Esophagus mucosa (tissue), 1 donor: ENCODE results near the gene PRR12. TPM values are rescaled to one million over a fixed set of nuclear protein-coding genes. Genes with fewer than 3 reads are reported as not detected.

ENCODE experiments used
- ATAC-seq: fragments of 200-7000 bp; cut with Tn5 transposase; one replicate; pipeline ENCODE4 v1.9.1; 2020
- total RNA-seq: library from RNA; stranded (reverse); gene quantifications from one replicate; pipeline ENCODE4 v1.2.4, GENCODE V29; 2023
- donor health status: DM: yes; HTN: yes; CAD: no.

The PRR12 gene
- total RNA-seq, result 11.7 TPM

DNA sequence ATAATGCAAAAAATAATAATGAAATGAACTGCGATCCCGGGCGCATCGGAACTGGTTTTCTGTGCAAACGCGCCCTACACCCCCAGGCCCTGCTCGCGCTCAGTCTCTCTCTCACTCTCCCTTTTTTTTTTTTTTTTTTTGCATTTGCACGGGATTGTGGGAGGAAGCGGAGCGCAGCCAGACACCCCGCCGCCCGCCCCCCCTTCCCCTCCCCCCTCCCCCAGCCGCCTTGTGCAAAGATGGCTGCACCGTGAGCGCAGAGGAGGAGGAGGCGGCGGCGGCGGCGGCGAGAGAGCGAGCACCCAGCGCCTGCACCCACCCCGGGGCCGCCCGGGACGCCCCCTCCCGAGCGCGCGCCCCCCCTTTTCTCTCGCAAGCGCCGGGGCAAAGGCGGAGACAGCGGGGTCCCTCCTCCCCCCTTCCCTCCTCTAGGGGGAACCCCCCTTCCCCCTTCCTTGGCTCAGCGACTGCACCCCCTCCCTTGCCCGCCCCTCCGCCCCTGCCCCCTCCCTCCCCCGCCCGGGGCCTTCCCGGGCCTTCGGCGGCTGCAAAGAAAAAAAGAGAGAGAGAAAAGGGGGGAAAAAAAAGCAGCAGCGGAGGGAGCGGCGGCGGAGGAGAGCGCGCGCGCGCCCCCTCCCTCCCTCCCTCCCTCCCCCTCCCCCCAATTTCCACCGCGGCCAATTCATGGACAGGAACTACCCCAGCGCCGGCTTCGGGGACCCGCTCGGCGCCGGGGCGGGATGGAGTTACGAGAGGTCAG lies at the start of gene PRR12:
PRR12 (plus strand) TSS at position 212 of the 760 bp plus-strand sequence; CDS start at position 685, 473 bp downstream.
- peak; percentile 42 for ATAC-seq

DNA sequence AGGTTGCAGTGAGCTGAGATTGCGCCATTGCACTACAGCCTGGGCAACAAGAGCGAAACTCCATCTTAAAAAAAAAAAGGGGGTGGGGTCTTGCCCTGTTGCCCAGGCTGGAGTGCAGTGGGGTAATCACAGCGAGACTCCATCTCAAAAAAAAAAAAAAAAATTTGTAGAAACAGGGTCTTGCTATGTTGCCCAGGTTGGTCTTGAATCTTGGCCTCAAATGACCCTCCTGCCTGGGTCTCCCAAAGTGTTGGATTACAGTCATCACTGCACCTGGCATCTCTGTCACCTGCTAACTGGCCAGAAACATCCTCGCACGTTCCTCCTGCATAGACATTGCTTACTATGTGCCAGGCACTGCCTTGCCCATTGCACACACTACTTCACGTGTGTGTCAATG lies 49.1 kb upstream of the PRR12 start:
- no peak for ATAC-seq

GRCh38 chr19:49542446-49542845 lies 48.5 kb upstream of the PRR12 start:
- no peak for ATAC-seq

DNA sequence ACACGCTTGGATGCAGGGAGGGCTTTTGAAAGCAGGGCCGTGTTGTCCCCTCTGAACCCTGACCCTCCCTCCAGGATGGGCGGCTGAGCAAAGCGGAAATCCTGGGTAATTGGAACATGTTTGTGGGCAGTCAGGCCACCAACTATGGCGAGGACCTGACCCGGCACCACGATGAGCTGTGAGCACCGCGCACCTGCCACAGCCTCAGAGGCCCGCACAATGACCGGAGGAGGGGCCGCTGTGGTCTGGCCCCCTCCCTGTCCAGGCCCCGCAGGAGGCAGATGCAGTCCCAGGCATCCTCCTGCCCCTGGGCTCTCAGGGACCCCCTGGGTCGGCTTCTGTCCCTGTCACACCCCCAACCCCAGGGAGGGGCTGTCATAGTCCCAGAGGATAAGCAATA lies 48.0 kb upstream of the PRR12 start:
- peak; percentile 26 for ATAC-seq

DNA sequence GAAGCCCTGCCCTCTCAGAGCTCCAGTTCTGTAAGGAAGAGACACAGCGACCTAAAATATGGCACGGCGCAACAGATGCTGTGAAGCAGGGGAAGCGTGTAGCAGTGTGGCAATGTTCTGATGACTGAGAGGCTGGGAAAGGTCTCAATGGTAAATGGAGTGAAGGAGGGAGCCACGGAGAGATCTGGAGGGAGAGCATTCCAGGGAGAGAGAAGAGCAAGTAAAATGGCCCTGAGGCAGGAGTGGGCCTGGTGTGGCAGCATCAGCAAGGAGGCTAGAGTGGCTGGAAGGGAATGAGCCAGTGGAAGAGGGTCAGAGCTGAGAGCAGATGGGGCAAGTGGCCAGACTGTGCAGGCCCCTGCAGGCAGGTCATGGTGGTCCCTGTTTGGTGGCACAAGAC lies 46.8 kb upstream of the PRR12 start:
- ATAC-seq, result no peak

GRCh38 chr19:49546825-49547565 lies 44.0 kb upstream of the PRR12 start:
- ATAC-seq, result peak; percentile 68

- ATAC-seq, result no peak
Measured at GRCh38 chr19:49549045-49549444, 41.9 kb upstream of the PRR12 start.

- no peak for ATAC-seq
Measured at GRCh38 chr19:49551531-49551930, 39.5 kb upstream of the PRR12 start.

DNA sequence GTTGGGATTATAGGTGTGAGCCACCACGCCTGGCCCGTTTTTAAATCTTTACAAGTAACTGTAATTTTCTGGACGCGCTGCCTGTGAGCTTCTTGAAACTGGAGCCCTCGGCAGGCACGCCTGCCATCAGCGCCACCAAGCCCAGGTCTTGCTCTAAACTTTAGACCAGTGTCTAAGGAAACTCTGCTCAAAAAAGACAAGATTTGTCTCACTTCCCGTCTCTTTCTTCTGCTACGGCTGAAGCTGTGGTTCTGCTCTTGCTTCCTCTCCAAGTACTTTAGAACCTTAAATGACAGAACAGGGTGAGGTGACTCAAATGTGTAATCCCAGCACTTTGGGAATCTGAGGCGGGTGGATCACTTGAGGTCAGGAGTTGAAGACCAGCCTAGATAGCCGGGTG lies 38.2 kb upstream of the PRR12 start:
- no peak for ATAC-seq

DNA sequence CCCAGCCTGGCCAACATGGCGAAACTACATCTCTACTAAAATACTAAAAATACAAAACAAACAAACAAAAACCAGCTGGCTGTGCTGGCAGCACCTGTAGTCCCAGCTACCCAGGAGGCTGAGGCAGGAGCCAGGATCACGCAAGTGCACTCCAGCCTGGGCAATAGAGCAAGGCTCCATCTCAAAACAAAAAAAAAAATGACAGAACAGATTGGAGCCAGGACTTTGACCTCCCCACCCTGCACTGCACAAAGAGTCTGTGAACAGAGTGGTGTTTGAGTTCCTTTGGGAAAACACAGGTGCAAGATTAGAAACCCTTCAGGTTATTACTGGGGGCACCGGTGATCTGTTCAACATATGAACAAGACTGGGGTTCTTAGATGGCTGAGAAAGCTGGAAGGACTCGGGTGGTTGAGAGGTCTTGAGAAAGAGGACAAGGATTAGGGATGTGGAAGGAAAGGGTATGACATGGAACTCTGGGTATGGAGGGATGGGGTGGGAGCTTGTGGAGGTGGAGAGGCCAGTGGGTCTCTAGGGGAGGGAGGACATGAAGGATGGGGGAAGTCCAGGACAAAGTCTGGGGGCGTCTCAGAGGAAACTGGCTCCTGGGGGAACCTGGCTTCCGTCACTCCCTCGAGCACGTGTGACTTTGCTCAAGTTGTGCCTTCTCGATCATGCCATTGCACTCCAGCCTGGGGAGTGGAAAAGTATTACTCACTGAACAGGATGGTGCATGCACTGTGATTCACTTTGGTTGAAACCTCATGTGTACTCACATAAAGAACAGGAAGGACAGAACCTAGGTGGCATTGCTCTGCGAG lies 37.3 kb upstream of the PRR12 start:
- peak; percentile 94 for ATAC-seq

DNA sequence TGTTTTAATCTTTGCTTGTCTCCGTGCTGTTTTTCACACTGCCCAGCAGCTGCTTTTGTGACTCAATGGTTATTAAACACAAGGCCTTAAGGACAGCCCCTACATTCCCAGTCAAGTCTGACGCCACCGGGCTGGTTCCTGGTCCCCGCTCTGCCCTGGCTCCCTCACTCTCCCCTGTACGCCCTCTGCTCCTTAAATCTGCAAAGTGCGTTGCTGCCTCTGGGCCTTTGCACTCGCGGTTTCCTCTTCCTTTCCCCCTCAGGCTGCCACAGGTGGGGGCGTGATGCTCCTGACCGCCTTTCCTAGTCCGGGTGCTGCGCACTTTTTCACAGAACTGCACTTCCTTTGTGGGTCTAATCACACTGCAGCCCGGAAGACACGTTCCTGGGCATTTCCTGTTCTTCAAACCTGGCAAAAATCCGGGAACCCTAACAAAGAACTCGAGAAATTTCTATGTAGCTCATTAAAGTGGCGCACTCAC lies 36.2 kb upstream of the PRR12 start:
- ATAC-seq, result peak; percentile 76

GRCh38 chr19:49555600-49556411 lies 35.2 kb upstream of the PRR12 start:
- ATAC-seq, result peak; percentile 6

DNA sequence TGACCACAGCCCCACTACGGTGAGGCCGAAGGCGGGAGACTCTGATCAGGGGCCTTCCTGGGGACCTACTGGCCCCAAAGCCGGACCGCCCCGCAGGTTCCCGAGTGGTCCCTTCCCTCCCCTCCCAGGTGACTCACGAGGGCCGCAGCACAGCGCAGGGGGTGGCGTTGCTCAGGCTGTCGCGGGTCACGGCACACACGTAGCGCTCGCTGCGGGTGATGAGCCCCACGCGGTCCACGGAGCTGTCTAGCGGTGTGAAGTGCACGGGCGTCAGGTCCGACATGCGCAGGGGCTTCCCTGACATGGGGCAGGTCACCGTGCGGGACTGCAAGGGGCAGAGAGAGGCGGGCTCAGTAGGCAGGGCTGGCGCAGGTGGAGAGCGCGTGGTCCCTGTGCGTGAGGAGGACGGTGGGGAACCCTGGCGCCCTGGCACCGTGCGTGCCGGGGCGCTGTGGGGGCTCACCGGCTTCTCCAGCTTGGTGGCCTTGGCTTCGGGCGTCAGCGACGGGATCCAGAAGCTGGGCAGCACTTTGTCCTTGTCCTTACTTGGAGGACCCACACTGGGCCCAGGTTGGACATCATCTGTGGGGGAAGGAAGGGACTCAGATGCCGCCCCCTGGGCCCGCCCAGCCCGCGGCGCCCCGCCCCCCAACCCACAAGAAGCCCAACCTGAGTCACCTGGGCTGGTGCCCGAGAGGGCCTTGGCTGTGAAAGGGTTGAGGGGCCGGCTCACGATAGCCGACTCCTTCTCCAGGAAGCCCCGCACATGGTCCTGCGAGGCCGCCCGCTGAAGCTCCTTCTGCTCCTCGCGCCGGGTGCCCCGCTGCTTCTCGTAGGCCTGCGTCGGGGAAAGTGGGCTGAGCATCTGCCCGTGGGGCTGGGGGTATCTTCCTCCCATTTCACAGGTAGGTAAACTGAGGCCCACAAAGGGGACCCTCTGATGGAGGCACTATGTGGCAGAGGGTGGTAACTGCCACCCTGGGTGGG lies 34.3 kb upstream of the PRR12 start:
- ATAC-seq, result no peak

DNA sequence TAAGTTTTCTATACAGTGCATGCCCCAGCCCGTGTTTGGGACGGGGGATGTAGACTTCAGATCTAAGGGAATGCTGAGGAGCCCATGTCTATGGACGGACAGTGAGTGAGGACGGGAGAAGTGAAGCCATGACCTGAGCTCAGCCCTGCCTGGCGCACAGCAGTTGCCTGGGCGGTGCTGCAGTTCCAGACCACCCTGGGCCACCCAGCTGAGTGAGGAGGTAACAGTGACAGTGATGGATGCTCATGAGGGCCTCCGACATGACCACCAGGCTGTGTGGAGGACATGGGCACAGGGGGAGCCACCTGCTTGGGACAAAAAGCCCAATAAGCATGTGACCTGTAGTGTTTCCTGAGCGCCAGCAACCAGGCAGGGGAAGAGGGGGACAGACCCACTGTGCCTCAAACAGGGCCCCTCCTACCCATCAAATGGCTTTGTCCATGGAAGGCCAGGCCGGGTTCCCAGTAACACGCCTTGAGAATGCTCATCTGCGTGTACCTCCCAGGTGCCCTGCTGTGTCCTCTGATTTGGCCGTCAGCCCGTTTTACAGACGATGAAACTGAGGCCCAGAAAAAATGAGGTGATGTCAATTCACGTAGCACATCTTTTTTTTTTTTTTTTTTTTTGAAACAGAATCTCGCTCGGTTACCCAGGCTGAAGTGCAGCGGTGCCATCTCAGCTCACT lies 33.2 kb upstream of the PRR12 start:
- ATAC-seq, result no peak

DNA sequence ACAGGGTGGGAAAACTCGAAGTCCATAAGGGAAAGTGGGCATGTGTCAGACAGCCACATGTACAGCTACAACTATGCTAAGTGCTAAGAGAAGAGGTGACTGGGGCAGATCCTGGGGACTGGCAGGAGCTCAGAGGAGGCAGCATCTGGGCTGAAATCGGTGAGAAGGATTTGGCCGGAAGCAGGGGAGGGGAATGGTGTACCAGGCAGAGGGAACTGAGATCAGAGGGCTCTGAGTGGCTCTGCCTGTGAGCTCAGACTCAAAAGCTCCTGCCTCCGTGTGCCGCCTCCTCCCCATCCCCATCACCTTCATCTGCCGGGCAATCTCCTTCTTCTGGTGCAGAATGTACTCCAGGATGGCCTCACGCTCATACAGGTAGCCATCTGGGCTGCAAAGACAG lies 32.4 kb upstream of the PRR12 start:
- no peak for ATAC-seq

- no peak for ATAC-seq
Measured at GRCh38 chr19:49559443-49559842, 31.5 kb upstream of the PRR12 start.

DNA sequence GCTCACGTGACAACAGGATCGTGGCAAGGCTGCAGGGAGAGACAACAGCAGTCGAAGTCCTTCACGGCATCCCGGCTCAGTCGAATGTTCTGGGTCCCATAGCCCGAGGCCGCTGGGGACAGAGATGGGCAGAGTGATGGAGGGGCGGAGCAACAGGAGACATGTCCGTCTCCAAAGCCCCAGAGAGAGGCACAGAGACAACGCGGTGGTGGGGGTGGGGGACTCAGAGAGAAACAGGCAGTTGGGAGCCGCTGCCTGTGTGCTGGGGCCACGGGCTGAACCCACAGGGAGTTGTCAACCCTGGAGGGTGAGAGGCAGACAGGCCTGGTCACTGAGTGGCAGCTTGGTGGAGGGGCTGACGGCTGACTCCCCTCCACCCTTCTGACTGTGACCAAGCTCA lies 31.1 kb upstream of the PRR12 start:
- ATAC-seq, result no peak

DNA sequence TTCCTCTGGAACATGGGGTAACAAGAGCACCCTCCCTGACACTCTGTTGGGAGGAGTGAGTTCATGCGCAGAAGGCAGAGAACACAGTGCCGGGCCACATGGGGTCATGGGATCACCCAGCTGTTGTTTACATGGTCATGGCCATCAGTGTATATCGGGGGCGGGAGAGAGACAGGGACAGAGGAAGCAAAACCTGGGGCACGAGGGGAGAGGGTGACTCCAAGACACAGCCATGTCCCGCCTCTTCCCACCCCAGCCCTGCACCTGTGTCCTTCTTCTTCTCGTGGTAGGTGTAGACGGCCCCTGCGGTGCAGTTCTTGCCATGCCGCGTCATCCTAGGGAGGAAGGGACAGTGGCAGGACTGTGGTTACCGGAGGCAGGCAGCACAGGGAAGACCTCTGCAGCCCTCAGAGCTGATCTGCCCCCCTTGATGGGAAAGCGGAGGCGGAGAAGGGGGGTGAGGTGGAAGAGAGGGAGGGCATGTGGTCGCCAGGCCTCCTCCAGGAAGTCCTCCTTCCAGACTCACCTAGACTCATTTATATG lies 30.6 kb upstream of the PRR12 start:
- no peak for ATAC-seq

- ATAC-seq, result no peak
Measured at GRCh38 chr19:49564616-49565045, 26.4 kb upstream of the PRR12 start.

DNA sequence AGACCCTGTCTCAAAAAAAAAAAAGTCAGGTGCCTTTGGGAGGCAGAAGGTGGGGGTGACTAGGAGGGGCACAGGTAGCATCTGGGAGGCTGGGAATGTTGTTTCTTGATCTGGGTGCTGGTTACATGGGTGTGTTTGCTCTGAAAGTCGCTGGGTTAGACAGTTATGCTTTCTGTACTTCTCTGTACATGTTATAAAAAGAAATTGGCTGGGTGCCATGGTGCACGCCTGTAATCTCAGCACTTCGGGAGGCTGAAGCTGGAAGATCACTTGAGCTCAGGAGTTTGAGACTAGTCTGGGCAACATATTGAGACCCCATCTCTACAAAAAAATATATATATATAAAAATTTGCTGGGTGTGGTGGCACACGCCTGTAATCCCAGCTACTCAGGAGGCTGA lies 25.7 kb upstream of the PRR12 start:
- ATAC-seq, result no peak
